NT2/D1 (cell line): Measurements from ENCODE around the gene HSD17B1.

Experiments used
- YY1 ChIP-seq: IDR thresholded peaks from 2 replicates; pipeline ENCODE4 v1.6.1; 2011; ENCODE audit not compliant: insufficient read length, insufficient read depth
- ZNF274 ChIP-seq: IDR thresholded peaks from 2 replicates; pipeline ENCODE4 v1.6.1; 2011; ENCODE audit warnings: mild to moderate bottlenecking, low read depth, low read length

GRCh38 chr17:42522798-42523278 lies 29.9 kb upstream of the HSD17B1 start:
- TF ChIP-seq YY1: no peak
- TF ChIP-seq ZNF274: no peak
